Tibial nerve (tissue), 4 donors: ENCODE results near the gene KDM4B. TPM values are rescaled to one million over a fixed set of nuclear protein-coding genes. Genes with fewer than 3 reads are reported as not detected.

Experiments
- DNase-seq, 2 donors: peaks; one replicate each; pipeline ENCODE4 v3.0.0-alpha.2; 2019; ENCODE audit warnings: low spot score in 2 of 2
- H3K27ac ChIP-seq, 4 donors: fragments of 200-600 bp; sonication (generic) in 3 of 4; one replicate each; pipeline ENCODE4 v1.5.1; 2017 to 2019; ENCODE audit warnings: mild to moderate bottlenecking in 1 of 4
- H3K27me3 ChIP-seq, 2 donors: fragments of 200-600 bp; sonication (generic) in 1 of 2; one replicate each; pipeline versions ENCODE4 v1.5.1 to v1.6.0; 2017 to 2019
- H3K36me3 ChIP-seq, 3 donors: fragments of 200-600 bp; sonication (generic); one replicate each; pipeline ENCODE4 v1.5.1; 2018 to 2019
- H3K4me1 ChIP-seq, 4 donors: fragments of 200-600 bp; sonication (generic) in 3 of 4; one replicate each; pipeline ENCODE4 v1.5.1; 2017 to 2019
- H3K4me3 ChIP-seq, 4 donors: fragments of 200-600 bp; sonication (generic) in 3 of 4; one replicate each; pipeline ENCODE4 v1.5.1; 2017 to 2019; ENCODE audit warnings: mild to moderate bottlenecking in 1 of 4, moderate library complexity in 1 of 4
- H3K9me3 ChIP-seq, 4 donors: fragments of 200-600 bp; sonication (generic) in 3 of 4; one replicate each; pipeline ENCODE4 v1.5.1; 2017 to 2019
- CTCF ChIP-seq, 5 experiments: fragments of 200-600 bp in 3 of 5; fragments of 450-650 bp in 2 of 5; sonication (generic) in 3 of 5; IDR thresholded peaks; one replicate each; pipeline ENCODE4 v1.5.1; 2016 to 2019; ENCODE audit warnings: antibody characterized with exemption in 5 of 5, mild to moderate bottlenecking in 3 of 5, moderate library complexity in 2 of 5
- EP300 ChIP-seq, 2 donors: sonication (generic); formaldehyde crosslinking; IDR thresholded peaks; one replicate each; pipeline ENCODE4 v1.6.1; 2017; ENCODE audit warnings: antibody characterized with exemption in 2 of 2, mild to moderate bottlenecking in 1 of 2
- POLR2A ChIP-seq, 2 donors: fragments of 450-650 bp; IDR thresholded peaks; one replicate each; pipeline ENCODE4 v1.6.1; 2017; ENCODE audit warnings: antibody characterized with exemption in 2 of 2, mild to moderate bottlenecking in 2 of 2, moderate library complexity in 2 of 2
- WGBS, 2 donors: methylation state at CpG; one replicate each; pipeline ENCODE4 v1.1.5; 2018; 5-methylcytosine and 5-hydroxymethylcytosine counted together
- total RNA-seq, 4 donors: library from RNA; depleted of rRNA; stranded (reverse); fragments of >200 nt; gene quantifications; one replicate each; pipeline ENCODE4 v1.1.0, GENCODE V29; 2016

KDM4B gene
- total RNA-seq, 4 donors from 2014 or later, result 37.8 to 72.4 (median 57.2) TPM

DNA sequence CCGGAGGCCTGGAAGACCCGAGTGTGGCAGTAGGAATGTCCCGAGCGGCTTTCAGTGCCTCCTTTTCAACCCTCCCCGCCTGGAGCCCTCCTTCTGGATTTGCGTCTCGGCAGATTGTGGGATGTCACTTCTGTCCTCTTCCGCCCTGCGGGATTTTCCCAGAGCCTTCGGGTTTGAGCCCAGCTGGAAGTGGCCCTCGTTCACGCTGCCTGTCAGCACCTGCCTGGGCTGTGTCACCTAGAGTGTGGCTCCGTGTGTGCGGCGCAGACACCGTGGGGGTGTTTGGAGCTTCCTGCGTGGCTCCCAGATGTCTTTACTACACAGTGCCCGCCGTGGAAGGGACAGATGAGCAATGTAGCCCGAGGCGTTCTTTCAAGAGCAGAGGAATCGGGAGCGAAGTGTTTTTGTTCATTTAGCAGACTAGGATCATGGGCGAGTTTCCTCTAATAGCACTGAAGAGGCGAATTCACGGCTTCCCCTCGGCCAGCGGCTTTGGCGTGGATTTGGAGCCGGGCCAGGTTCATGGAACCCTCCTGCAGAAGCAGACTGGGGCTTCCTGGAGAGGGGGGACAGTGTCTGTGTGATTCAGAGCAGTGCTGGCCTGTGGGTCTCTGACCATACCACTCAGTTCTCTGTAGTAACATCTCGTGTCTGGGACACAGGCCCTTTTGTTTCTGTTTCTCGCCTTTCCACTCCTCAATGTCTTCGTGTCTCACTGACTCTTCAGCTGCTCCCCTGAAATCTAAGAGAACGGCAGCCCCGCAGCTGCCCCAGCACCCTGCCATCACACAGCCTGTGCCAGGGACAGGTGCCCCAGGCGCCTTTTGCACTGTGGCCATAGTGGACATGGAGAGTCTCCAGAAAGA is 68.0 kb downstream of the KDM4B start:
- H3K4me3 ChIP-seq, result peak overlapping the region in 2 of 4 donors; percentile 10 to 12
- peak overlapping the region in 3 of 4 donors; percentile 17 to 76 (median 70) for H3K27ac ChIP-seq
- WGBS, 2 donors, result 28 to 56% methylated on average over 33 to 35 of the region's 36 CpGs
- TF ChIP-seq EP300 (IDR thresholded peaks at IDR 0.05) (no peak), POLR2A (IDR thresholded peaks at IDR 0.05) (no peak), CTCF (IDR thresholded peaks at IDR 0.05) (no peak)
- H3K4me1 ChIP-seq, result peaks cover 0 to 54% (median 26%) of the 10 kb centered on the region in 4 donors
- DNase-seq, result peak in 1 of 2 donors; percentile 27
- peaks cover 0 to 64% (median 14%) of the 10 kb centered on the region in 3 donors for H3K36me3 ChIP-seq
- no peaks in the 10 kb centered on the region for H3K27me3 ChIP-seq
- no peaks in the 10 kb centered on the region for H3K9me3 ChIP-seq

GRCh38 chr19:5037936-5038335 is 69.0 kb downstream of the KDM4B start:
- H3K4me3 ChIP-seq, result no peak overlapping the region
- H3K9me3 ChIP-seq, result no peaks in the 10 kb centered on the region
- H3K27me3 ChIP-seq, result no peaks in the 10 kb centered on the region
- TF ChIP-seq POLR2A (IDR thresholded peaks at IDR 0.05), result no peak
- TF ChIP-seq EP300 (IDR thresholded peaks at IDR 0.05), result no peak
- DNase-seq, result no peak
- H3K27ac ChIP-seq, result peak overlapping the region in 2 of 4 donors; percentile 70 to 76
- H3K36me3 ChIP-seq, result peaks cover 0 to 67% (median 15%) of the 10 kb centered on the region in 3 donors
- WGBS, 2 donors, result 40 to 64% methylated on average over 15 to 17 of the region's 17 CpGs
- H3K4me1 ChIP-seq, result peaks cover 0 to 51% (median 26%) of the 10 kb centered on the region in 4 donors

DNA sequence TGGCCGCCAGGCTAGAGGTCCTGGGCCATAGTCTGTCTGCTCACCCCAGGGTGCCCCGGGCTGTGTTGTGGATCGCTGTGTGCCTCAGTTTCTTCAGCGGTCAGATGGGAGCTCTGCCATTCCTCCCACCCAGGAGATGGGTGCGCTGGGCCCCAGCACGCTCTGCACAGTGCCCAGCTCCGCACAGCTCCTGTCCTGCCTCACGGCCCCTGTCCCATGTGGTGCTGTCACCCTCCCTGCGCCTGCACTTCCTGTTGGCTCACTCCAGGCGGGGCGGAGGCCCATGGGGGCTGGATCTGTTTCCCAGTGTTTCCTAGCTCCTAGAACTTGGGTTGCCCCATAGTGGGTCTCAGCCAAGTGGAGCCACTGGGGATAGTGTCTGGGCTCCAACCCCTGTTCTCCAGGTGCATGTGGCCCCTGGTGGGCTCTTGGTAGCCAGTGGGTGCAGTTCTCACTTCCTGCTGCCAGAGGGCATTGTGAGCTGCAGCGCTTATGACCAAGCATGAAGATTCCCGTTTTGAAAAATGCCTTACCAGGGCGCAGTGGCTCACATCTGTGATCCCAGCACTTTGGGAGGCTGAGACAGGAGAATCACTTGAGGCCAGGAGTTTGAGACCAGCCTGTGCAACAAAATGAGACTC is 69.8 kb downstream of the KDM4B start:
- H3K9me3 ChIP-seq, result no peaks in the 10 kb centered on the region
- no peak overlapping the region for H3K27ac ChIP-seq
- H3K27me3 ChIP-seq, result no peaks in the 10 kb centered on the region
- peaks cover 0 to 51% (median 26%) of the 10 kb centered on the region in 4 donors for H3K4me1 ChIP-seq
- TF ChIP-seq CTCF (IDR thresholded peaks at IDR 0.05), result peak; percentile 29 to 58 (median 48)
- no peak for TF ChIP-seq EP300 (IDR thresholded peaks at IDR 0.05)
- H3K36me3 ChIP-seq, result peaks cover 0 to 65% (median 15%) of the 10 kb centered on the region in 3 donors
- 66 to 67% methylated on average over 11 to 12 of the region's 14 CpGs for WGBS, 2 donors
- DNase-seq, result no peak
- no peak overlapping the region for H3K4me3 ChIP-seq

DNA sequence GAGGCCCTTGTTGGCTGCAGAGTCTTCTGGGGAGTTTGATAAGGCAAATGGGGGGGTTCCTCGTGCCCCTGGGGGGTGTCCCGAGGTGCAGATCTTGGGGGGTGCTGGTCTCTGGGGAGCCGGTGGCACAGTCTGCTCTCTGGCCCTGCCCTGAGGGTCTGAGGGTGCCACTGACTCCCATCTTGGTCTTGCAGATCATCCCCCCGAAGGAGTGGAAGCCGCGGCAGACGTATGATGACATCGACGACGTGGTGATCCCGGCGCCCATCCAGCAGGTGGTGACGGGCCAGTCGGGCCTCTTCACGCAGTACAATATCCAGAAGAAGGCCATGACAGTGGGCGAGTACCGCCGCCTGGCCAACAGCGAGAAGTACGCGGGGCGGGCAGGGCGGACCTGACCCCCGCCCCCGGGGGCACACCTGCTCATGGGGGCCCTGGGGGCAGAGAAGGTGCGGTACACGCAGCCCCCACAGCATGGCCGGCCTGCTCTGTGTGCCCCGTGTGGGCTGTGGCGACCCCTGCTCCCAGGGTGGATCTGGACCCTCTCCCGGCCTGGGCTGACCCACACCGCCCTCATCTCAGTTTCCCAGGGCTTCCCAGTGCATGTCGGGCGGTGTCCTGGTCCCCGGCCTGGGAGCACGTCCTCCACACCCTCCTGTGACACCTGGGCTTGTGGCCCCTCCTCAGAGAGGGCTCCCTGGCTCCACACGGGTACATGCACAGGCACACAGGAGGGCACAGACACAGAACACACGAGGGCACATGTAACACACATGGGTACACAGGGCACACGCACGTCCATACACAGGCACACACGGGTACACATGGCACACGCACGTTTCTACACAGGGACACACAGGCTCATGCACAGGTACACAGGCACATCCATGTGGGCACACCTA is 71.0 kb downstream of the KDM4B start:
- TF ChIP-seq POLR2A (IDR thresholded peaks at IDR 0.05) (no peak), EP300 (IDR thresholded peaks at IDR 0.05) (no peak), CTCF (IDR thresholded peaks at IDR 0.05) (no peak)
- 94% methylated on average over 38 to 42 of the region's 43 CpGs for WGBS, 2 donors
- Histone ChIP-seq H3K4me1 (peaks cover 0 to 47% (median 26%) of the 10 kb centered on the region in 4 donors), H3K36me3 (peaks cover 0 to 53% (median 15%) of the 10 kb centered on the region in 3 donors), H3K27me3 (no peaks in the 10 kb centered on the region), H3K4me3 (no peak overlapping the region), H3K27ac (no peak overlapping the region), H3K9me3 (no peaks in the 10 kb centered on the region)
- no peak for DNase-seq

- no peak for DNase-seq
- Histone ChIP-seq H3K27me3 (no peaks in the 10 kb centered on the region), H3K9me3 (no peaks in the 10 kb centered on the region), H3K4me3 (no peak overlapping the region), H3K4me1 (peaks cover 0 to 39% (median 24%) of the 10 kb centered on the region in 4 donors), H3K27ac (no peak overlapping the region), H3K36me3 (peaks cover 0 to 46% (median 15%) of the 10 kb centered on the region in 3 donors)
- WGBS, 2 donors, result 89 to 96% methylated on average over 21 to 28 of the region's 28 CpGs
- TF ChIP-seq EP300 (IDR thresholded peaks at IDR 0.05) (no peak), CTCF (IDR thresholded peaks at IDR 0.05) (no peak), POLR2A (IDR thresholded peaks at IDR 0.05) (no peak)
Observed at GRCh38 chr19:5040544-5041167, 71.7 kb downstream of the KDM4B start.
